Fibroblast of lung (primary cell): Measurements from ENCODE around the gene PIEZO2. TPM values are rescaled to one million over a fixed set of nuclear protein-coding genes. Genes with fewer than 3 reads are reported as not detected.
A peak's percentile ranks its signal among the peaks of the same experiment; 100 is the strongest.

ENCODE experiments used
- DNase-seq, 2 donors: peaks; one replicate each; pipeline versions ENCODE4 v3.0.0 to v3.0.0-alpha.2; 2010; ENCODE audit warnings: low read depth in 2 of 2
- H2AFZ ChIP-seq: 2 replicates; pipeline ENCODE4 v1.5.1; 2012; ENCODE audit warnings: low read length, control low read depth, inconsistent platforms
- H3K27ac ChIP-seq: 2 replicates; pipeline ENCODE4 v1.5.1; 2011; ENCODE audit warnings: low read length, control low read depth; ENCODE audit not compliant: insufficient read depth
- H3K27me3 ChIP-seq: 2 replicates; pipeline ENCODE4 v1.5.1; 2011; ENCODE audit warnings: mild to moderate bottlenecking, low read length; ENCODE audit not compliant: control insufficient read depth, insufficient read depth
- H3K36me3 ChIP-seq: 2 replicates; pipeline ENCODE4 v1.5.1; 2011; ENCODE audit warnings: low read length; ENCODE audit not compliant: control insufficient read depth, insufficient read depth
- H3K4me1 ChIP-seq: 2 replicates; pipeline ENCODE4 v1.5.1; 2011; ENCODE audit warnings: low read length; ENCODE audit not compliant: control insufficient read depth, insufficient read depth; ENCODE audit errors: extremely low read depth
- H3K4me2 ChIP-seq: 2 replicates; pipeline ENCODE4 v1.5.1; 2011; ENCODE audit warnings: low read length, control low read depth; ENCODE audit not compliant: insufficient read depth; ENCODE audit errors: extremely low read depth
- H3K4me3 ChIP-seq, 4 experiments: fragments of 200-600 bp in 1 of 4; sonication (generic) in 1 of 4; replicated peaks in 1 of 4; 2 replicates each; pipeline ENCODE4 v1.5.1; 2011 to 2016; ENCODE audit warnings: low read length in 4 of 4, low read depth in 3 of 4, mild to moderate bottlenecking in 3 of 4, control low read depth in 2 of 4, inconsistent platforms in 1 of 4, mixed read lengths in 1 of 4; ENCODE audit not compliant: insufficient read depth in 1 of 4; ENCODE audit errors: control extremely low read depth in 1 of 4
- H3K79me2 ChIP-seq: 2 replicates; pipeline ENCODE4 v1.5.1; 2012; ENCODE audit warnings: mild to moderate bottlenecking, low read length, inconsistent platforms; ENCODE audit not compliant: control insufficient read depth, insufficient read depth
- H3K9ac ChIP-seq: 2 replicates; pipeline ENCODE4 v1.5.1; 2011; ENCODE audit warnings: mild to moderate bottlenecking, low read length, control low read depth; ENCODE audit not compliant: insufficient read depth
- H3K9me3 ChIP-seq: 2 replicates; pipeline ENCODE4 v1.5.1; 2012; ENCODE audit warnings: low read depth, low read length; ENCODE audit not compliant: control insufficient read depth, insufficient read depth
- H4K20me1 ChIP-seq: 2 replicates; pipeline ENCODE4 v1.5.1; 2011; ENCODE audit warnings: low read length; ENCODE audit not compliant: control insufficient read depth, insufficient read depth; ENCODE audit errors: extremely low read depth
- EZH2 ChIP-seq: IDR thresholded peaks from 2 replicates; pipeline ENCODE4 v1.5.1; 2012; ENCODE audit warnings: low read length, control low read depth, mild to moderate bottlenecking; ENCODE audit errors: missing control alignments
- polyA plus RNA-seq, 2 donors: library from polyadenylated mRNA; depleted of rRNA in 1 of 2; stranded (reverse) in 1 of 2; unstranded in 1 of 2; fragments of >200 nt; gene quantifications; 2 replicates each; pipeline ENCODE4 v1.2.1, GENCODE V29; 2011 to 2012; ENCODE audit warnings: missing spikeins in 1 of 2
- total RNA-seq: library from RNA; depleted of rRNA; stranded (reverse); fragments of >200 nt; gene quantifications from 2 replicates; pipeline ENCODE4 v1.2.1, GENCODE V29; 2014
- TF ChIP-seq, protein P1 (sequence below), 2 donors: IDR thresholded peaks in 1 of 2; conservative IDR thresholded peaks in 1 of 2; 1 replicate in 1 of 2; 2 replicates in 1 of 2; pipeline ENCODE4 v1.5.1; 2011 to 2012; ENCODE audit warnings: low read length in 2 of 2, control low read depth in 1 of 2, inconsistent platforms in 1 of 2, low read depth in 1 of 2, mild to moderate bottlenecking in 1 of 2

Gene PIEZO2
- total and polyA plus RNA-seq, 2 donors (not counting 1 experiment from before 2014, with no cell fraction given), result 1.2 to 6.6 TPM

DNA sequence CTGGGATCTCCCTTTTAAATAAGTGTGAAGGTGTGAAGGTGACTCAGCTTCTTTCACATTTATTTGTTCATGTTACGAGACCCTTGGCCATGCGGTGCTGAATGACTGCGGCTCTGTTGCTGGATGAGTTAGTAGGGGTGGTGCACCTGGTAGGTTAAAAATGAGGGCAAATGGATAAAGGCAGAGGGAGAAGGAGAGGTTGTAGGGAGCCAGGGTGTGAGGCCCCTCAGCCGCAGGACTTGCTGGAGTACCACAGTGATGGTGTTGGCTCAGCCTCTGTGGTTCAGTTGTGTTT is 459.4 kb downstream of the PIEZO2 start:
- Histone ChIP-seq H3K9me3 (no peaks in the 10 kb centered on the region), H3K4me1 (no peaks in the 10 kb centered on the region), H2AFZ (no peak overlapping the region), H3K27me3 (no peaks in the 10 kb centered on the region), H3K79me2 (no peaks in the 10 kb centered on the region), H3K9ac (no peak overlapping the region), H4K20me1 (no peaks in the 10 kb centered on the region), H3K4me2 (no peak overlapping the region), H3K27ac (no peak overlapping the region), H3K36me3 (no peaks in the 10 kb centered on the region), H3K4me3 (no peak overlapping the region)
- DNase-seq, result no peak
- no peak for TF ChIP-seq EZH2
- TF ChIP-seq, protein P1, sequence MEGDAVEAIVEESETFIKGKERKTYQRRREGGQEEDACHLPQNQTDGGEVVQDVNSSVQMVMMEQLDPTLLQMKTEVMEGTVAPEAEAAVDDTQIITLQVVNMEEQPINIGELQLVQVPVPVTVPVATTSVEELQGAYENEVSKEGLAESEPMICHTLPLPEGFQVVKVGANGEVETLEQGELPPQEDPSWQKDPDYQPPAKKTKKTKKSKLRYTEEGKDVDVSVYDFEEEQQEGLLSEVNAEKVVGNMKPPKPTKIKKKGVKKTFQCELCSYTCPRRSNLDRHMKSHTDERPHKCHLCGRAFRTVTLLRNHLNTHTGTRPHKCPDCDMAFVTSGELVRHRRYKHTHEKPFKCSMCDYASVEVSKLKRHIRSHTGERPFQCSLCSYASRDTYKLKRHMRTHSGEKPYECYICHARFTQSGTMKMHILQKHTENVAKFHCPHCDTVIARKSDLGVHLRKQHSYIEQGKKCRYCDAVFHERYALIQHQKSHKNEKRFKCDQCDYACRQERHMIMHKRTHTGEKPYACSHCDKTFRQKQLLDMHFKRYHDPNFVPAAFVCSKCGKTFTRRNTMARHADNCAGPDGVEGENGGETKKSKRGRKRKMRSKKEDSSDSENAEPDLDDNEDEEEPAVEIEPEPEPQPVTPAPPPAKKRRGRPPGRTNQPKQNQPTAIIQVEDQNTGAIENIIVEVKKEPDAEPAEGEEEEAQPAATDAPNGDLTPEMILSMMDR (conservative IDR thresholded peaks at IDR 0.05 in 1 of 2, IDR thresholded peaks at IDR 0.05 in 1 of 2; ENCODE audit: low read depth in 1 of 2, low read length in 2 of 2), result no peak

GRCh38 chr18:10689236-10690034 is 459.9 kb downstream of the PIEZO2 start:
- Histone ChIP-seq H2AFZ (no peak overlapping the region), H3K27me3 (no peaks in the 10 kb centered on the region), H3K27ac (no peak overlapping the region), H4K20me1 (no peaks in the 10 kb centered on the region), H3K4me3 (no peak overlapping the region), H3K4me2 (no peak overlapping the region), H3K9ac (no peak overlapping the region), H3K9me3 (no peaks in the 10 kb centered on the region), H3K79me2 (no peaks in the 10 kb centered on the region), H3K36me3 (no peaks in the 10 kb centered on the region), H3K4me1 (no peaks in the 10 kb centered on the region)
- DNase-seq, result peak in 1 of 2 donors; percentile 33
- TF ChIP-seq, protein P1 (conservative IDR thresholded peaks at IDR 0.05 in 1 of 2, IDR thresholded peaks at IDR 0.05 in 1 of 2; ENCODE audit: low read depth in 1 of 2, low read length in 2 of 2), result no peak
- TF ChIP-seq EZH2, result no peak

- no peak overlapping the region for H3K4me2 ChIP-seq
- TF ChIP-seq EZH2, result no peak
- TF ChIP-seq, protein P1 (conservative IDR thresholded peaks at IDR 0.05 in 1 of 2, IDR thresholded peaks at IDR 0.05 in 1 of 2; ENCODE audit: low read depth in 1 of 2, low read length in 2 of 2), result no peak
- H4K20me1 ChIP-seq, result no peaks in the 10 kb centered on the region
- no peaks in the 10 kb centered on the region for H3K9me3 ChIP-seq
- no peaks in the 10 kb centered on the region for H3K27me3 ChIP-seq
- no peak overlapping the region for H3K27ac ChIP-seq
- H3K79me2 ChIP-seq, result no peaks in the 10 kb centered on the region
- DNase-seq, result no peak
- H3K4me3 ChIP-seq, result no peak overlapping the region
- no peak overlapping the region for H2AFZ ChIP-seq
- H3K9ac ChIP-seq, result no peak overlapping the region
- no peaks in the 10 kb centered on the region for H3K36me3 ChIP-seq
- H3K4me1 ChIP-seq, result no peaks in the 10 kb centered on the region
Observed at GRCh38 chr18:10688766-10689165, 460.6 kb downstream of the PIEZO2 start.
